ENCODE results near the gene SERBP1.
"Not testable (repeated sequence)": the region's sequence is repeated elsewhere in the genome, so short reads cannot be mapped to it uniquely, and the experiment has no call there.

Gene SERBP1

DNA sequence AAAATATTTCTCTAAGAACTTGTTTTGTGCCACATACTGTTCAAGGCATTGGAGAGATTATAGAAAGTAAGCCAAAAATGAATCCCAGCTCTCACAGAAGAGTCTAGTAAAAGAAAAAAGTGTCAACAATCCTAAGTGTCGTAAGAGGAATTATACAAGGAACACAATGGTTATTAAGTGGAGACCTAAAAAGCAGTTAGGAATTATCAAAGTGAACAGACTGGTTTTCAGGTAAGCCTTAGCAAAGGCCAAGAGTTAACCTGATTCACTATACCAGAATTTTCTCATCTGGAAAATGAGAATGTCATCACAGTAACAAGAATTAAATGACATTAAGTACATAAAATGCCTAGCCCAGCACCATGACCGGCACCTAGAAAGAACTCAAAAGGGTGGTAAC lies 15.6 kb downstream of the SERBP1 start:
- Mint-ChIP-seq H3K27me3 (ENCODE audit: low read depth) (no peaks in the 10 kb centered on the region), H3K4me3 (no peak overlapping the region), H3K27ac (no peak overlapping the region), H3K36me3 (ENCODE audit: low read depth) (peaks cover 80% of the 10 kb centered on the region), H3K4me1 (no peaks in the 10 kb centered on the region), H3K9me3 (no peaks in the 10 kb centered on the region)
- TF ChIP-seq, protein P1, sequence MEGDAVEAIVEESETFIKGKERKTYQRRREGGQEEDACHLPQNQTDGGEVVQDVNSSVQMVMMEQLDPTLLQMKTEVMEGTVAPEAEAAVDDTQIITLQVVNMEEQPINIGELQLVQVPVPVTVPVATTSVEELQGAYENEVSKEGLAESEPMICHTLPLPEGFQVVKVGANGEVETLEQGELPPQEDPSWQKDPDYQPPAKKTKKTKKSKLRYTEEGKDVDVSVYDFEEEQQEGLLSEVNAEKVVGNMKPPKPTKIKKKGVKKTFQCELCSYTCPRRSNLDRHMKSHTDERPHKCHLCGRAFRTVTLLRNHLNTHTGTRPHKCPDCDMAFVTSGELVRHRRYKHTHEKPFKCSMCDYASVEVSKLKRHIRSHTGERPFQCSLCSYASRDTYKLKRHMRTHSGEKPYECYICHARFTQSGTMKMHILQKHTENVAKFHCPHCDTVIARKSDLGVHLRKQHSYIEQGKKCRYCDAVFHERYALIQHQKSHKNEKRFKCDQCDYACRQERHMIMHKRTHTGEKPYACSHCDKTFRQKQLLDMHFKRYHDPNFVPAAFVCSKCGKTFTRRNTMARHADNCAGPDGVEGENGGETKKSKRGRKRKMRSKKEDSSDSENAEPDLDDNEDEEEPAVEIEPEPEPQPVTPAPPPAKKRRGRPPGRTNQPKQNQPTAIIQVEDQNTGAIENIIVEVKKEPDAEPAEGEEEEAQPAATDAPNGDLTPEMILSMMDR (IDR thresholded peaks at IDR 0.05; ENCODE audit: unreplicated experiment in 3 of 3) = no peak

DNA sequence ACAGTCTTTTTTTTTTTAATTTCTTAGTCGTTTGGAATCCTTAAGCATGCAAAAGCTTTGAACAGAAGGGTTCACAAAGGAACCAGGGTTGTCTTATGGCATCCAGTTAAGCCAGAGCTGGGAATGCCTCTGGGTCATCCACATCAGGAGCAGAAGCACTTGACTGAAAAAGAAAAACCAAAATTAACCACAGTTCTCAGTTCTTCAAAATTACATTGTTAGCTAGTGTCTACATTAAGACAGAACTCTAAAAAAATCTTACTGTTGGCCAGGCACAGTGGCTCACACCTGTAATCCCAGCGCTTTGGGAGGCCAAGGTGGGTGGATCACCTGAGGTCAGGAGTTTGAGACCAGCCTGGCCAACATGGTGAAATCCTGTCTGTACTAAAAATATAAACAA lies 17.1 kb downstream of the SERBP1 start:
- H3K36me3 Mint-ChIP-seq (ENCODE audit: low read depth) = peaks cover 71% of the 10 kb centered on the region
- H3K27ac Mint-ChIP-seq; H3K4me3 Mint-ChIP-seq; H3K4me1 Mint-ChIP-seq; H3K9me3 Mint-ChIP-seq; H3K27me3 Mint-ChIP-seq (ENCODE audit: low read depth): not testable (repeated sequence)

DNA sequence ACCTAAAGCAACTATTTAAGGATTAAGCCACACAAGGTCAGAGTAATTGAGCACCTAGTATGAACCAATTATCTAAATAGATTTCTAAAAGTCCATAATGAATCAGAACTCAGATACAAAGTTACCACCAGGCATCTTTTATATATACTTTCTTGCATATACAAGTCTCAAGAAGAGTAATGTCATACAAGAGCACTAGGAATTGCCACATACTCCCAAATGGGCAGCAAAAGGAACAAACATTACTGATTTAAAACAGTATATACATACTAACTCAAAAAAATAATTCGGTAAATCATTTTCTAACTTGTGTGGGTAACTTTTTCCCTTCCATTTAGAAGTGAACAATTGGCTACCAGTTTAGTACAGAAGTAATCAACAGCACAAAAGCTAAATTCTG lies 22.1 kb downstream of the SERBP1 start:
- Mint-ChIP-seq H3K4me3 (no peak overlapping the region), H3K9me3 (no peaks in the 10 kb centered on the region), H3K27ac (no peak overlapping the region), H3K4me1 (no peaks in the 10 kb centered on the region), H3K27me3 (ENCODE audit: low read depth) (no peaks in the 10 kb centered on the region), H3K36me3 (ENCODE audit: low read depth) (peaks cover 38% of the 10 kb centered on the region)
- TF ChIP-seq, protein P1 (IDR thresholded peaks at IDR 0.05; ENCODE audit: unreplicated experiment in 3 of 3) = no peak

DNA sequence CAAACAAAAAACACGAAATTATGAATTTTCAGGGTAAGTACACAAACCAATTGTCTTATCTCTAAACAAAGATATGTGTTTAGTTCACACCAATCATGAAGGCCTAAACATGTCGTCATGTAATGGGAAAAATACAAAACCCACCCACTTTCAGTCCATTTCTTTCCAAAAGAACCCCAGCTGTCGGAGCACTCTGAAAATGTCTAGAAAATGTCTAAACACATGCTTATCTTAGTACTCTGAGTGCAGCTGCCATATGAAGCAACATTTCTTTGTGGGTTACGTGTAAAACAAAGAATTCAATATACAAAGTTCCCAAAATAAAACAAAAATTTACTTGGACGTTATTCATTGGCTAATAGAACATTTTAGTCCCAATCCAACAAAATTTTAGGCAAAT lies 22.7 kb downstream of the SERBP1 start:
- H3K36me3 Mint-ChIP-seq (ENCODE audit: low read depth) = peaks cover 38% of the 10 kb centered on the region
- no peaks in the 10 kb centered on the region for H3K4me1 Mint-ChIP-seq
- H3K9me3 Mint-ChIP-seq = no peaks in the 10 kb centered on the region
- H3K4me3 Mint-ChIP-seq = no peak overlapping the region
- no peaks in the 10 kb centered on the region for H3K27me3 Mint-ChIP-seq (ENCODE audit: low read depth)
- no peak overlapping the region for H3K27ac Mint-ChIP-seq
- TF ChIP-seq, protein P1 (IDR thresholded peaks at IDR 0.05; ENCODE audit: unreplicated experiment in 3 of 3) = no peak

DNA sequence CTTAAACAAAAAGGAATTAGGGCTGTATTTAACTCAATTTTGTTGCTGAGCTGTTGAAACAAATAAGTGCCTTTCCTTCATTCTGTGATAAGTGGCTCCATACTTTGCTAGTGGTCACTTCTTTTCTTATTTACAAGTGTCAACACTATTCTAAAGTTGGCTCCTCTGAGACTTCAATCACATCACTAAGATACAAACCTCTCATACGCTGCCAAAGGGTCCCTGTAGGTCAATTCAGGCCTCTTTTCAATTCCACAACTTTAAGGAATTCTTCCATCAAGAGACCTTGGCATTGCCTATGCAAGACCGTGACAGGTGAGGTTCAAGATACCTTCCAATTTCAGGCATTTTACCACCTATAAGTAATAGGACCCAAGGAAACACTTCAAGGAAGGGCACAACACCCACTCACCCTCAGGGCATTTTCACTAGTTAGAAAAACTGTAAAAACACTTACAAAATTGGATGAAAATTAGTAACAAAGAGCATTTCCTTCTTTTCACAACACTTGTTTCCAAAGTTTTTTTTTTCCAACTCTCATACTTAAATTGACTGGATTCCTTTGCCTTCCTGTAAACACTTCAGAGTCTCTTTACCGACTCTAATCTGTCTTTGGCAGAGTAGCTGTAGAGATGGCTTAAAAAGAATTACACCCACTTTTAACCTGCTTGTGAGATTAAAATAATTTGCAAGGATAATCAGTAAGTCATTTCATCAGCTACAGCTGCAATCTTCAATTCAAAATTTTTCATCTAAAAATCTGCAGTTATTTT lies 24.5 kb downstream of the SERBP1 start:
- Mint-ChIP-seq H3K4me1 (no peaks in the 10 kb centered on the region), H3K36me3 (ENCODE audit: low read depth) (peaks cover 22% of the 10 kb centered on the region), H3K27me3 (ENCODE audit: low read depth) (no peaks in the 10 kb centered on the region), H3K27ac (no peak overlapping the region), H3K4me3 (no peak overlapping the region), H3K9me3 (no peaks in the 10 kb centered on the region)
- TF ChIP-seq, protein P1 (IDR thresholded peaks at IDR 0.05; ENCODE audit: unreplicated experiment in 3 of 3) = no peak

DNA sequence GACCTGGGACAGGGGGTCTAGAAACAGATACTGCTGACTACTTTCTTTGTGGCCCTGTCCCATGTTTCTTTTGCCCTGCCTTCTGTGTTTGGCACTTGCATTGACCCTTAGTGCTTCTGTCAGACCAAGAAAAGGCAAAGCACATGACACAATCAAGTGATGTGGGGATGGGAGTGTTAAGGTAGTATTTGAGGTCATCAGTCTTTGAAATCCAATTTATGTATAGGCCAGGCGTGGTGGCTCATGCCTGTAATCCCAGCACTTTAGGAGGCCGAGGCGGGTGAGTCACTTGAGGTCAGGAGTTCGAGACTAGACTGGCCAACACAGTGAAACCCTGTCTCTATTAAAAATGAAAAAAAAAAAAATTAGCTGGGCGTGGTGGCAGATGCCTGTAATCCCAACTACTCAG lies 26.0 kb downstream of the SERBP1 start:
- Mint-ChIP-seq H3K4me3 (no peak overlapping the region), H3K27ac (no peak overlapping the region), H3K36me3 (ENCODE audit: low read depth) (peaks cover 7% of the 10 kb centered on the region), H3K27me3 (ENCODE audit: low read depth) (no peaks in the 10 kb centered on the region), H3K4me1 (no peaks in the 10 kb centered on the region), H3K9me3 (no peaks in the 10 kb centered on the region)
- TF ChIP-seq, protein P1 (IDR thresholded peaks at IDR 0.05; ENCODE audit: unreplicated experiment in 3 of 3) = no peak
